ENCODE data around the gene EFCC1. TPM values are rescaled to one million over a fixed set of nuclear protein-coding genes. Genes with fewer than 3 reads are reported as not detected.
A peak's percentile ranks its signal among the peaks of the same experiment; 100 is the strongest.

EFCC1 gene
- total RNA-seq, 1 donor from 2014 or later = not detected

DNA sequence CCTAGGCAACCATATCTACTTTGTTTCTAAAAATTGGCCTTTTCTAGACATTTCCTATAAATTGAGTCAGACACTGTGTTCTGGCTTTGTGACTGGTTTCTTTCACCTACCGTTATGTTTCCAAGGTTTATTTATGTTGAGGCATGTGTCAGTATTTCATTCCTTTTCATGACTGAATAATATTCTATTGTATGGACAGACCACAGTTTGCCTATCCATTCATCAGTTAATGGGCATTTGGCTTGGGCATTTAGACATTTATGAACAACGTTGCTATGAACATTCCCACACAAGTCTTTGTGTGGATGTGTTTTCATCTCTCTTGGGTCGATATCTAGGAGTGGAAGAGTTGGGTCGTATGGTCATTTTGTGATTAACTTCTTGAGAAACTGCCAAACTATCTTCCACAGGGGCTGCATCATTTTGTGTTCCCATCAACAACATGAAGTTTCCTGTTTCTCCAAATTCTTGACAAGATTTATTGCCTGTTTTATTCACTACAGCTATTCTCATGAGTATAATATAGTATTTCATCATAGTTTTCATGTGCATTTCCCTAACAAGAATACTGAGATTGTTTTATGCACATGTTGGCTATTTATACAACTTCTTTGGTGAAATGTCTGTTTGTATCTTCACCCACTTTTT is 3.5 kb upstream of the EFCC1 start:
- Mint-ChIP-seq H3K27me3 (ENCODE audit: unreplicated experiment) (peaks cover 20% of the 10 kb centered on the region), H3K27ac (ENCODE audit: unreplicated experiment) (no peak overlapping the region), H3K4me1 (ENCODE audit: low read depth, unreplicated experiment) (peaks cover 12% of the 10 kb centered on the region), H3K9me3 (ENCODE audit: unreplicated experiment) (no peaks in the 10 kb centered on the region), H3K36me3 (ENCODE audit: unreplicated experiment) (peaks cover 11% of the 10 kb centered on the region), H3K4me3 (ENCODE audit: unreplicated experiment) (no peak overlapping the region)
- no peak for DNase-seq
- TF ChIP-seq, protein P1, sequence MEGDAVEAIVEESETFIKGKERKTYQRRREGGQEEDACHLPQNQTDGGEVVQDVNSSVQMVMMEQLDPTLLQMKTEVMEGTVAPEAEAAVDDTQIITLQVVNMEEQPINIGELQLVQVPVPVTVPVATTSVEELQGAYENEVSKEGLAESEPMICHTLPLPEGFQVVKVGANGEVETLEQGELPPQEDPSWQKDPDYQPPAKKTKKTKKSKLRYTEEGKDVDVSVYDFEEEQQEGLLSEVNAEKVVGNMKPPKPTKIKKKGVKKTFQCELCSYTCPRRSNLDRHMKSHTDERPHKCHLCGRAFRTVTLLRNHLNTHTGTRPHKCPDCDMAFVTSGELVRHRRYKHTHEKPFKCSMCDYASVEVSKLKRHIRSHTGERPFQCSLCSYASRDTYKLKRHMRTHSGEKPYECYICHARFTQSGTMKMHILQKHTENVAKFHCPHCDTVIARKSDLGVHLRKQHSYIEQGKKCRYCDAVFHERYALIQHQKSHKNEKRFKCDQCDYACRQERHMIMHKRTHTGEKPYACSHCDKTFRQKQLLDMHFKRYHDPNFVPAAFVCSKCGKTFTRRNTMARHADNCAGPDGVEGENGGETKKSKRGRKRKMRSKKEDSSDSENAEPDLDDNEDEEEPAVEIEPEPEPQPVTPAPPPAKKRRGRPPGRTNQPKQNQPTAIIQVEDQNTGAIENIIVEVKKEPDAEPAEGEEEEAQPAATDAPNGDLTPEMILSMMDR (IDR thresholded peaks at IDR 0.05; ENCODE audit: partially characterized antibody, unreplicated experiment) = no peak

DNA sequence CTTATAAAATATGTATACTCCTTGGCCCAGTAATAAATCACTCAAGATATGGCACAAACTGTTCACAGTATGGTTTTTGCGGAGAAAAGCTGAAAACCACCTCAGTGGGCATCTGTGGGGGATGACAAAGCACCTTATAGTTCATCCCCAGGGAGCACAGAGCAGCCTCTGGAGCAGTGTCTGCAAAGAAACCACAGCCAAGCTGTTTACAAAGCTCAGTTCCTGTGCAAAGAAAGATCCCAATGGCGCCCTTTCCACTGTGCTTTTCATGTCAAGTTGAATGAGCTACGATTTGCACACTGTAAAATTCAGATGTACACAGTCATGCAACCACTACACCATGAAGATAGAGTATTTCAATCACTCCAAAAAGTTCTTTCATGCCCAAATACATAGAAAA is 2.5 kb upstream of the EFCC1 start:
- H3K36me3 Mint-ChIP-seq (ENCODE audit: unreplicated experiment) = peaks cover 11% of the 10 kb centered on the region
- H3K4me3 Mint-ChIP-seq (ENCODE audit: unreplicated experiment) = no peak overlapping the region
- TF ChIP-seq, protein P1 (IDR thresholded peaks at IDR 0.05; ENCODE audit: partially characterized antibody, unreplicated experiment) = no peak
- peaks cover 25% of the 10 kb centered on the region for H3K27me3 Mint-ChIP-seq (ENCODE audit: unreplicated experiment)
- H3K27ac Mint-ChIP-seq (ENCODE audit: unreplicated experiment) = no peak overlapping the region
- H3K9me3 Mint-ChIP-seq (ENCODE audit: unreplicated experiment) = no peaks in the 10 kb centered on the region
- DNase-seq = no peak
- H3K4me1 Mint-ChIP-seq (ENCODE audit: low read depth, unreplicated experiment) = peaks cover 11% of the 10 kb centered on the region

DNA sequence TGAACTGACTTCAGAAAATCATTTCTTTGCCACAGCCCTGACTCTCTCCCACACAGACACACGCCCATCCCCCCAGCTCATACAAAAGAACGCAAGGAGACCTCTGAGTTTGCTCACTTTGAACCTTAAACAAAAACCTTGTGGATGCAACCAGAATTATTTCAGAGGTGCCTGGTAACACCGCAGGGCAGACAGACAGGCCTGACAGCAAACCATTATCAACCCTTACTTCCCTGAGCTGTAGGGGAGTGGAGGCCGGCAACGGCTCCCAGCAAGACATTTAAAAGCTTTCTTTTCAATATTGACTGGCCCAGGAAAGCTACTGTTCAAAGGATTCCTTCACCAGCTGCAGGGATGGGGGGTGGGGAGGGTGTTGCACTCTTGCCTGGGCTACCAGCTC is 2.0 kb upstream of the EFCC1 start:
- TF ChIP-seq, protein P1 (IDR thresholded peaks at IDR 0.05; ENCODE audit: partially characterized antibody, unreplicated experiment) = no peak
- Mint-ChIP-seq H3K4me3 (ENCODE audit: unreplicated experiment) (no peak overlapping the region), H3K4me1 (ENCODE audit: low read depth, unreplicated experiment) (peaks cover 11% of the 10 kb centered on the region), H3K27me3 (ENCODE audit: unreplicated experiment) (peaks cover 25% of the 10 kb centered on the region), H3K36me3 (ENCODE audit: unreplicated experiment) (peaks cover 11% of the 10 kb centered on the region), H3K27ac (ENCODE audit: unreplicated experiment) (no peak overlapping the region), H3K9me3 (ENCODE audit: unreplicated experiment) (peaks cover 1% of the 10 kb centered on the region)
- no peak for DNase-seq

DNA sequence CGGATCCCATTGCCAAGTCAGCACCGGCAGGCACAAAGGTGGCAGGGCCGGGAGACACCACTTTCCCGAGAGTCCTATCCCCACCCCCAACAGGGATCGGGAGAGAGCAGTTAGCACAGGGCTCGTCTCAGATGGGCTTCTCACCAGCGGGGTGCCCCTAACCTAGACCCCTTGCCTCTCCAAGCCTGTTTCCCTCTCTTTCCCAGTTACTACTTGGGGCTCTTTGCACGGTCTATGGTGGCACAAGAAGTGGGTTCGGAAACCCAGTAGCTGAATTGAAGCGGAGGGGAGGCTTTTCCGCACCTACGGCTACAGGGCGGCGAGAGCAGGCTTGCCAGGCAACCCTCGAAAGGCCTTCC is 383 bp upstream of the EFCC1 start:
- Mint-ChIP-seq H3K36me3 (ENCODE audit: unreplicated experiment) (peaks cover 11% of the 10 kb centered on the region), H3K27me3 (ENCODE audit: unreplicated experiment) (peaks cover 28% of the 10 kb centered on the region), H3K4me3 (ENCODE audit: unreplicated experiment) (peak overlapping the region; percentile 54), H3K27ac (ENCODE audit: unreplicated experiment) (no peak overlapping the region), H3K4me1 (ENCODE audit: low read depth, unreplicated experiment) (peaks cover 11% of the 10 kb centered on the region), H3K9me3 (ENCODE audit: unreplicated experiment) (peaks cover 2% of the 10 kb centered on the region)
- TF ChIP-seq, protein P1 (IDR thresholded peaks at IDR 0.05; ENCODE audit: partially characterized antibody, unreplicated experiment) = no peak
- DNase-seq = no peak

DNA sequence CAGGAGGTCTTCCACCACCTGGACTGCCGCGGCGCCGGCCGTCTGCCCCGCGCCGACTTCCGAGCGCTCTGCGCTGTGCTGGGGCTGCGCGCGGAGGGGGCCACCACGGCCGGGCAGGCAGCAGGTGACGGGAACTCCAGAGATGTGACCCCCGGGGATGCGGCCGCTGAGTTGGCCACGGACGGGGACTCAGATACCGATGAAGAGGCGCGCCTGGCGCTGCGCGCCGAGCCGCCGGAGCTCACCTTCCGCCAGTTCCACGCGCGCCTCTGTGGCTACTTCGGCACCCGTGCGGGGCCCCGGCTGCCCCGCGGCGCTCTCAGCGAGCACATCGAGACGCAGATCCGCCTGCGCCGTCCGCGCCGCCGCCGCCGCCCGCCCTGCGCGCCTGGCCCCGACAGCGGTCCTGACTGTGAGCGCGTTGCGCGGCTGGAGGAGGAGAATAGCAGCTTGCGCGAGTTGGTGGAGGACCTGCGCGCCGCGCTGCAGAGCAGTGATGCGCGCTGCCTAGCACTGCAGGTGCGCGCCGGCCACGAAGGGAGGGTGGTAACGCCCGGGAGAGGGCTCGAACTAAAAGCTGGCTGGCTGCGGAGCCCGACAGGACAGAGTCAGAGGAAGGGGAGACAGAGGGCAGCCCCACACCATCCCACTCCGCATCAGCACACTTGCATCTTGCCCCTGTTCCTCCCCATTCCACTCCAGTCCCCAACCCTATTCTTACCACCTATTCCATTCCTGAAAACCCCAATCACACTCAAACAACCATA is 885 bp downstream of the EFCC1 start:
- TF ChIP-seq, protein P1 (IDR thresholded peaks at IDR 0.05; ENCODE audit: partially characterized antibody, unreplicated experiment) = no peak
- DNase-seq = peak; percentile 68
- Mint-ChIP-seq H3K27me3 (ENCODE audit: unreplicated experiment) (peaks cover 26% of the 10 kb centered on the region), H3K36me3 (ENCODE audit: unreplicated experiment) (peaks cover 11% of the 10 kb centered on the region), H3K9me3 (ENCODE audit: unreplicated experiment) (peaks cover 2% of the 10 kb centered on the region), H3K4me3 (ENCODE audit: unreplicated experiment) (peak overlapping the region; percentile 74), H3K27ac (ENCODE audit: unreplicated experiment) (no peak overlapping the region), H3K4me1 (ENCODE audit: low read depth, unreplicated experiment) (peaks cover 11% of the 10 kb centered on the region)

Measured in glutamatergic neuron (in vitro differentiated cells).